WTC11 (cell line): Measurements from ENCODE around the gene WWC1.

ENCODE experiments used
- ATF1 ChIP-seq: sonication (generic); formaldehyde crosslinking; IDR thresholded peaks from 2 replicates; pipeline ENCODE4 v1.8.1; 2023; ENCODE audit warnings: mild to moderate bottlenecking, moderate library complexity, missing genetic modification reagents
- CTCF ChIP-seq: fragments of 200-600 bp; IDR thresholded peaks from 2 replicates; pipeline ENCODE4 v1.8.0; 2022; ENCODE audit warnings: antibody characterized with exemption
- E2F5 ChIP-seq: sonication (generic); formaldehyde crosslinking; IDR thresholded peaks from 2 replicates; pipeline ENCODE4 v1.8.1; 2022; ENCODE audit warnings: mild to moderate bottlenecking, moderate library complexity, missing genetic modification reagents
- FOXK1 ChIP-seq: sonication (generic); formaldehyde crosslinking; IDR thresholded peaks from 2 replicates; pipeline ENCODE4 v1.8.0; 2022; ENCODE audit warnings: mild to moderate bottlenecking, moderate library complexity, missing genetic modification reagents
- HMGXB4 ChIP-seq: sonication (generic); formaldehyde crosslinking; IDR thresholded peaks from 2 replicates; pipeline ENCODE4 v1.8.1; 2023; ENCODE audit warnings: mild to moderate bottlenecking, moderate library complexity, missing genetic modification reagents
- NR1H2 ChIP-seq: sonication (generic); formaldehyde crosslinking; IDR thresholded peaks from 2 replicates; pipeline ENCODE4 v1.9.0; 2021; ENCODE audit warnings: mild to moderate bottlenecking, moderate library complexity, missing genetic modification reagents
- SMAD4 ChIP-seq: sonication (generic); formaldehyde crosslinking; IDR thresholded peaks from 2 replicates; pipeline ENCODE4 v1.8.0; 2022; ENCODE audit warnings: mild to moderate bottlenecking, missing genetic modification reagents
- USF1 ChIP-seq: sonication (generic); formaldehyde crosslinking; IDR thresholded peaks from 2 replicates; pipeline ENCODE4 v1.8.0; 2022; ENCODE audit warnings: mild to moderate bottlenecking, missing genetic modification reagents
- ZNF396 ChIP-seq: fragments of 250-450 bp; sonication (Bioruptor Pico); IDR thresholded peaks from 2 replicates; pipeline ENCODE4 v1.8.0; 2021; ENCODE audit warnings: mild to moderate bottlenecking, moderate library complexity, borderline replicate concordance

- no peak for TF ChIP-seq HMGXB4
- no peak for TF ChIP-seq CTCF
- TF ChIP-seq SMAD4: no peak
- TF ChIP-seq ATF1 (CRISPR knock-in tag): no peak
- TF ChIP-seq ZNF396 (CRISPR knock-in tag): no peak
- TF ChIP-seq USF1: no peak
- no peak for TF ChIP-seq NR1H2 (CRISPR knock-in tag)
- TF ChIP-seq E2F5 (CRISPR knock-in tag): no peak
- no peak for TF ChIP-seq FOXK1
These were observed 185.6 kb downstream of the WWC1 start for GRCh38 chr5:168477060-168477459.
